ENCODE measurements around the gene EYA2.

Gene EYA2

DNA sequence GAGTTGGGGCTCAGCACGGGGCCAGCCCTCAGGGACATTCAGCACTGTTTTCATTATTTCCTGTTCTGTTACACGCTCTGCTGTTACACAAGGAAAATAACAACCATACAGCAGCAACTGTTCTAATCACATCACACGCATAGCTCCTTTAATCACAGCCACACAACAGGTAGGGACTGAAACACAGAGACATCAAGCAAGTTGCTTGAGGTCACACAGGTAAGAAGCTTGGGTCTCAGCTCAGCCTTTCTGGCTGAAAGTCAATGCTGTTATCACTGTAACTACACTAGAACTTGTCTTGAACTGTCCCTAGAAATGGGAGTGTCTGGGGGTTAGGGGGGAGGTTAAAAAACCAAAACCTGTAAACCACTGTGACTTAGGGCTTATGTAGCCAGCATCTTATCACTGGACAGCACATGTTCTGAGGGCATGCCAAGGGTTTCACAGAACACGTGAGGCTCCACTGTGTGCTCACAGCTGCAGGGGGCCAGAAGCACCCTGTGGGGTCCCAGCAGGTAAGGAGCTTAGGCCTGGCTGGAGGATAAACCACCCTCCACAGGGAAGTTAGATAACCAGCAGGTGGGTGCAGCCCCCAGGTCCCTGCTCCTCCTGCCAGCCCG, 146.0 kb downstream of the EYA2 start:
- DNase-seq = no peak

DNA sequence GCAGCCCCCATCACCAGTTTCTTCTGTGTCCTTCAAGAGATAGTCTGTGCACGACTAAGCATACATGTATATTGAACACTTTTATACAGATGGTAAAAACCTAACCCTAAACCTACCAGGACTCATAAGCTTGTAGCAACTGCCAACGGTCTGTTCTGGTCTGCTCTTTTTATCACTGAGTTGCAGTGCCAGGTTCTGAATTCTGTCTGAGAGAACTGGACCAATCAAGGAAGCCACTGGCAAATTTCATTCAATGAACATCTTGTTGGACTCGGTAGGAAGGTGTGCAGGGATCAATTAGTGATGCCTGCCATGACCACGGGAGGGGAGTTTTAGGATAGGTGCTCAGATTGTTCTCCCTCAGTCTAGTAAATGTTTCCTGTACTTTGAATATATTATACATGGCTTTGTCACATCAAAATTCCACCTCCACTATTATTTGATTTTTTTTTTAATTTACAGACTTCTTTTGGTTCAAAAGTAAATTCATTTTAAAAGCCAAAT, 146.8 kb downstream of the EYA2 start:
- no peak for DNase-seq

DNA sequence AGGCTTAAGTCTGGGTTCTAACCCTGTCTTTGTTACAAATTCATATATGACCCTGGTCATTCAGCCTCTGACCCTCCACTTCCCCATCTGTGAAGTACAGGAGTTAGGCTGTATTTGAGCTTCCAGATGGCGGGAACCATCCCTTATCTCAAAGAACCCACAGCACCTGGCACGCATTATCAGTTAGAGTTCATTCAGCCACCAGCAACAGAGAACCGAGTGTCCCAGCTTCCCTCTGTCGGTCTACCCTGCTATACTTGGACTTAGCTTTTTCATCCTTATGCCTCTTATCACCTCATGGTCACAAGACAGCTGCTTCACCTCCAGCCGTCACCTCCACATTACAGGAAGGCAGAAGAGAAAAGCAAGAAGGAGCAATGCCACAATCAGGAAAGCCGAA, 147.8 kb downstream of the EYA2 start:
- DNase-seq = no peak

DNA sequence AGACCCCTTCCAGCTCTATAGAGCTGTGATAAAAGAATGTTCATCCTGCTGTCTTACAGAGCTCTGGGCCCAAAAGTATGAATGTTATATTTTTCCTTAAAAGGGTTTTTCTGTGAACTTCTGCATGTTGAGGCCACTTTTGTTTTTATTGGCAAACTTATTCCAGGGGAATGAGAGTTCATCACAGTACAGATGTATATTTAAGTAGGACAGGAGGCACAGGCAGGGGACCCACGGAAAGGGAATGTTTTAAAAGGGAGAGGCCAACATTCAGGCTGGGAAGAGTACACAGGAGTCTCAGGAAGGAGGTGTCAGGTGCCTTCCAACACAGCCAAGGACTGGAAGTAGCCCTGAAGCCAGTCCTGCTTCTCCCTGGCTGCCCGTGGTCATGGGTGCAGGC, 148.4 kb downstream of the EYA2 start:
- DNase-seq = no peak

DNA sequence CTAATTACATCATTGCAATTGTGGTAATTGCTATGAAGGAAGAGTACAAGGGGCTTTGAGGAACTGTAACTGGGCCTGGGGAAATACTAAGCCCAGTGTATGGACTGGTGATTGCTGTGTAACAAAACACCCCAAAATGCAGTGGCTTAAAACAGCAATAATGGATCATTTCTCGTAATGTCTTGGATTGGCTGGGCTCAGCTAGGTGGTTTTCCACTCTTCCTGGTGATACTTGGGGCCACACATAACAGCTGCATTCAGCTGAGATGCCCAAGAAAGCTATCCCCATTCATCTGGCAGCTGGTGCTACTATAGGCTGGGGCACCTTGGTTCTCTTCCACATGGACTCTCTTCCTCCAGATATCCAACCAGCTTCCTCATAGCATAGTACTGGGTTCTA, 150.3 kb downstream of the EYA2 start:
- DNase-seq = no peak

DNA sequence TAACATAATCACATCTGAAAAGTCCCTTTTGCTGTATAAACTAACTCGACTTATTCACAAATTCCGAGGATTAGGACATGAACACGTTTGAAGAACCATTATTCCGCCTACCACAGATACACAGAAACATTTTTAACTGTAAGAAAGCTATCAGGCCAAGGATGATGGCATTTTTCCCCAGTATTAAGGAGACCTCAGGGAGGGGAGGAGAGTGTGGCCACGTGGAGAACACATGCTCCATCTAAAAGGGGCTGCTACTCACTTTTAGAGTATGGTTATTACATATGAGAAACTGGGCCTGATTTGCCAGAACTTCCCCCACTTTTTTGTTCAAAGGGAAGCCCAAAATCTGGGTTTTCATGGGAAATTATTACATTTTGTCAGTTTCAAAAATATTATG, 153.4 kb downstream of the EYA2 start:
- no peak for DNase-seq

DNA sequence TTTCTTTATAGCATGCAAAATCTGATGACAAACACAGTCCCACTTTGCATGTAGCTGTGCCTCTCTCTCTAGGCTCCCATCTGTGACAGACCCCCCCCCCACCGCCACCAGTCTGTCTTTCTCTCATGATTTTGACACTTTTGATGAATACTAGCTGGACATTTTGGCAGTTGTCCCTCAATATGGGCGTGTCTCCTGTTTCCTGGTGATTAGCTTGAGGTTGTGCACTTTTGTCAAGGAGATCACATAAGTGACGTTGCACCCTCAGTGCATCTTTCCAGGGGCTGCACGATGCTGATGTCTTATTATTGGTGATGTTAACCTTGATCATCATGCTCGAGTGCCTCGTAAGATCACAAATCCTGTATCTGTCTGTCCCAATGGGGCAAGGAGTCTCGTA, 155.1 kb downstream of the EYA2 start:
- no peak for DNase-seq

DNA sequence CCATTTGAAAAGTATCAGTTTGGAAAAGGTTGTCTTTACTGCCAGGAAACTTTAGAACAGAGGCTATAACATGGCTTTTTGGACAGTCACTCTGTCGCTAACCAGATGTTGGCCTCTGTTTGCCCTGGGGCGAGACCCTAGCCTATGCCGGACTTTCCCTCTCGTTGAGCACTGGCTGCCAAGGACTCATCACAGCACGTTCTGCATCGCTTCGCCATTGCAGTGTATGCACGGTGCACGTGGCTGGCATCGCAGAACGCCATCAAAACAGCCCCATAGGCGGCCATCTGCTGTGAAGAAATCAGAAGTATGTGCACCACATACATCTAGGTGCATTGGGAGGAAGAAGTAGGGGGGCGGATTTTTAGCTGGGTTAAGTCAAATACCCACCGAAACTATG, 156.4 kb downstream of the EYA2 start:
- DNase-seq = no peak

DNA sequence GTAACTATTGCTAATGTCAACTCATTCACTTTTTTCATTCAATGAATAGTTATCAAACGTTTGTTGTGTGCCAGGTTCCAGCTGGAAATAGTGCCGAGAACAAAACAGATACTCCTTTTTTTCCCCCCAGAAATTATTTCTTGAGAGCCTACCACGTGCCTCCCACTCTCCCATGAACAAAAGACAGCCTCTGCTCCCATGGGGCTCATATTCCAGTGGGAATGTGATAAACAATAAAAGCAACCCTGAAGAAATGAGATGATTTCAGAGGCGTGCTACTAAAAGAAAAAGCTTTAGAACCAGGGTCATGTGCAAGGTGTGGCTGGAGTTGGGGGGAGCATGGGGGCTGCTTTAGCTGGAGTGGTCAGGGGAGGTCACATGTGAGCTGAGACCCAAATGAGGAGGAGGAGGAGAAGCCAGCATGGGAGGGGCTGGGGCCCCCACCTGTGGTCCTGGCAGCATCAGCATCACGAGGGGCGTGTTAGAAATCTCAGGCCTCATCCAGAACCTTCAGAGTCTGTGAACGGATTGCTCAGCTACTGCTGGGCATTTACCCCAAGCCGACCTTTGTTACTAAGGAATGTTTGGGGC, 157.4 kb downstream of the EYA2 start:
- no peak for DNase-seq

DNA sequence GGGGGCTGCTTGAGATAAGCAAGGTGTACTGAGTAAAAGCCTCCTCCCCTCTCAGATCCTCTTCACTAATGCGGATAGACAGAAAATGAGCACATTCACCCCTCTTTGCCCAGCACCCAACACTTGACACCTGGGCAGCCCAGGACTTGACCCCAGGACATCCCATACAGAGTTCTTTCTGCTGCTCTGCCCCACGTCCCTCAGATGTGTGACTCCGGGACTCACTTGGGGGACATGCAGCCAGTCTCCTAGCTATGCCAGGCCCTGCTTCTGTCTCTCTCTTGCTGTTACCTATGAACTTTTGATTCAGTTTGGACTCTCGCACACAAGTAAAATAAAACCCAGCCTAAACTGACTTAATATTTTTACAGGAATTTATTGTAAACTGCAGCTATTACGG, 159.9 kb downstream of the EYA2 start:
- no peak for DNase-seq

DNA sequence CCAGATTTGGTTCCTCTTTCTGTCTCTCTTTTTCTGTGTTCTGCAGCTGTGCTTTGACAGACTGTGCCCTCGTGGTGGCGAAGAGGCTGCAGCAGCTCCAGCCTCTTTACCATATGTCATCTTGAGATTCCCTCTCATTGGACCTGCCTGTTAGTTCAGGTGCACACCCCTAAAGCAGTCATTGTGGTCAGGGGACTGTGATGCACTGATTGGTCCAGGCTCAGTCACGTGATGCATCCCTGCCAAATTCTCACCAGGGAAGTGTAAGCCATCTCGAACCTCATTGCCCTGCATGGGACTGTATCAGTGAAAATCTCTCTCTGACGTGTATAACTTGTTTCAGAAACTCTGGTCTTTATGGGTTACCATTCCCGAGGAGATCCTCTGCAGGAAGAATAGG, 160.3 kb downstream of the EYA2 start:
- DNase-seq = no peak

DNA sequence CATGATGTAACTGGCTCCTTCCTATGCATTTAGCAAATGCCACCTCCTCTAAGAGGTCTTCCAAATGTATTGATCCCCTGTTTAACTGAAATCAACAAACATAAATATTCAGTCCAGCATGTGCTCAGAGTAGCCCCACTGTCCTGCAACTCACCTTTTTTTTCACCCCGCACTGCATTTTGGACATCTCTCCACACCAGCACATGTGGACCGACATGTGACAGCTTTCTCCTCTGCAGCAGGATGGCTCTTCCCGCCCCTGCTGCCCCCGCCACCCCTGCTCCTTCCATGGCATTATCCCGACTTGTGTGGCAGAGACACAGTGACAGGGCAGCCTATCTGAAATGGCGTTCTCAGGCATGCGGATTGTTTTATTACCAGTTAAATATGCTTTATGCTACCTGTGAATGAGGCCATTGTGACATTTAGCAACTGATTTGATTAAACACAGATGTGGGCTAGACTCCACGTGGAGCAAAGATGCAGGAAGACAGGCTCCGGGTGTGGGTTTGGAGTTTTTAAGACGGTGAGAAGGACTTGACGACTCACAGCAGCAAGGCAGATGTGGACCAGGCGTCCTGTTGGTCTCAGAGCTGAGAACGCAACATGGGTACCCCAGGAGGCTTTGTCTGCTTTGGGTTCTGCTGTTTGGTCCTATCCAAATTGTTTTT, 161.2 kb downstream of the EYA2 start:
- DNase-seq = no peak

DNA sequence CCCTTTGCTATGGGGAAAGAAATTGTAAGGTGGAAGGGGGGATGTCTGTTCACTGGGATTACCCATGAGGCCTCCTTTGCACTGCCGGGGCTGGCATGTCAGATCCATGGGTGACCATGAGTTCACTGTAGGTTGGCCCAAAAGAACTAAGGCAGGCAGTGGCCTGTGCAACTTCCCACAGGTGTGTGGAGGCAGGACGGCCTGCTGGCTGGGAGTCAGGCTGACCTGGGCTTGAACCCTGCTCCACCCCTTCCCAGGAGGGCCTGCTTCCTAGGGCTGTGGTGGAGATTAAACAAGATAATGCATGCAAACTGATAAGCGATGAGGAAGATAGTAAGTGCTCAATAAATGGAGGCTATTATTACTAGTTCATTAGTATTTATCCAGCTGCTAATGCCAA, 163.0 kb downstream of the EYA2 start:
- no peak for DNase-seq

DNA sequence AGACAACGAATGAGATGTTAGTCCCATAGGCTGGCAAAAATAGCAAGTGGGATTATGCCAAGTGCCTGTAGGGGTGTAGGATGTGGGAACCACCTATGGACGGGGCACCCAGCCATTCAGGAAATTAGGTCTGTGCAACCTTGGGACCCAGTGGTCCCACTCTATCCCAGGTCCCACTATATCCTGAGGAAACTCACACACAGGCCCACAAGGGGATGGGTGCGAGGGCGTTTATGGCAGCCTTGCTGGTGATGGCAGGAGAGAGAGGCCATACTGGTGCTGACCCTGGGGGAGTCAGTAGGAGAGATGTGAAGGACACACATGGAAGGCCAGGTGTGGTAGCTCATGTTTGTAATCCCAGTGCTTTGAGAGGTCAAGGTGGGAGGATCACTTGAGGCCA, 163.6 kb downstream of the EYA2 start:
- no peak for DNase-seq

DNA sequence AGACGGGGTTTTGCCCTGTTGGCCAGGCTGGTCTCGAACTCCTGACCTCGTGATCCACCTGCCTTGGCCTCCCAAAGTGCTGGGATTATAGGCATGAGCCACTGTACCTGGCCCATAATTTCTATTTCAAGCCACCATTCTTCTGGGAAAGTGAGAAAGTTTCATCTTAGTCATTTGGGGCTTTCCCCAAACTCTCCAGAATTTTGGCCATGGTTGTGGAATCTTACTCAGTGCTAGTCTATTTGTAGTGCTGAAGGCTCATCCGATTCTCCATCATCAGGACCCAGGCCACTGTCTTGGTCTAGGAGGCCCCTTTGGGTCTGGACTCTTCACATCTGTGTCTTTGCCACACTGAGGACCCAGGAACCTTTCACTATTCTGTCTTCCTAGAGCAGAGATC, 164.9 kb downstream of the EYA2 start:
- DNase-seq = no peak

DNA sequence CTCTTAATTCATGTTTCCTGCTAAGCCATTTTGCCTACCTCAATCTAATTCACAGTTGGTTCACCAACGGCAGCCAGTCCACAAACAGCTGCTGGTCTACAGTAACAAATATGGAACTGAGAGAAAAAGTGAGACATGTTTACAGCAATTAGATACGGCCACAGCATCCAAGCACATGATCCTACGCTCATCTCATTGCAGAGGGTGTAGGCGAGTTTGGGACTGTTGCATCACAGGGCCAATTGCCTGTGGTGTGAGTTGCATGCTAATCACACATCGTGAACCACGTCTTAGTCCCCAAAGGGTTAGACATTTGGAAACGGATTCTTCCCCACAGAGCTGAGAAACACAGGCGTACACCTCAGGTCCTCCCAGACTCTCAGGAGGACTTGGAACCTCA, 166.9 kb downstream of the EYA2 start:
- no peak for DNase-seq

DNA sequence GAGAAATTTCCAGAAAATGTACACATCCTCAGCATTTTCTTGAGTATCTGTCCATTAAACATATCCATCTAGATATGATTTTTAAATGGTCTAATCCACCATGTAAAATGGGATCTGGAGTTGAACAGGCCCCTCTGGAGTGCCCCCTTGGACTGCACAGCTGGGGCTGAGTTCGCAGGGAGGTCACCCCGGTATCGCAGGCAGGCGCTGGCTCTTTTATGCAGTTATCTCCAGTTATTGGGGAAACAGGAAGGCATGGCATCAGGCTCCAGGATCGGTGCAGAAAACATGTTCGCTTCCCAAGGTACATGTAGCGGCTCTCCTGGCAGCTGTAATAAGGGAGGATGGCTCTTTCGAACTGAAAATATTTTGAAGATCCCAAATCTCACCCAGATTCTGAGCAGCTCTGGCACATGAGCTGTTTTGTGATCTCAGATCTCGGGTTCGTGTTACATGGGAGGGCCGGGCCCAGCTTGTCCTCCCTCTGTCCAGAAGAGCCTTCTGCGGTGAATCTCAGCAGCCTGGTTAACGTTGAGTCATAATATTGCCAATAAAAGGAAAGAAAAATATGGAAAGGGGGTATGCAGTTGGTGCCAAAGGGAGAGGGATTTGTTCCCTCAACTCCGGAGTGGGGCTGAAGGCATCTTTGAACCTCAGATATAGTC, 167.7 kb downstream of the EYA2 start:
- no peak for DNase-seq

DNA sequence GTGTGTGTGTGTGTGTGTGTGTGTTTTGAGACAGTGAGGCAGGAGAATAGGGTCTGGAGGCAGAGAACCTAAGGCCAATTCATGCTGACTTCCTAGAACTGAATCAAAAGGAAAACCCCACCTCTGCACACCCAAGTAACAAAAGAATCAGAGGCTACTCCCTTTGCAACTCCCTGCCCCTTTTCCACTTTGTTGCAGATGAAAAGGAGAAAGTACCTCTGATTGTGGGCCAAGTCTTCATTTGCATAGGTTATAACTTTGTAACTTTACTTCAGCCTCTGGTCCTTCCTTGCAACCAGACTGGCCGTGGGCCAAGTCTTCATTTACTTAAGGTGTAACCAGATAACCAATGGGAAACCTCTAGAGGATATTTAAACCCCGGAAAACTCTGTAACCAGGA, 168.8 kb downstream of the EYA2 start:
- DNase-seq = no peak

DNA sequence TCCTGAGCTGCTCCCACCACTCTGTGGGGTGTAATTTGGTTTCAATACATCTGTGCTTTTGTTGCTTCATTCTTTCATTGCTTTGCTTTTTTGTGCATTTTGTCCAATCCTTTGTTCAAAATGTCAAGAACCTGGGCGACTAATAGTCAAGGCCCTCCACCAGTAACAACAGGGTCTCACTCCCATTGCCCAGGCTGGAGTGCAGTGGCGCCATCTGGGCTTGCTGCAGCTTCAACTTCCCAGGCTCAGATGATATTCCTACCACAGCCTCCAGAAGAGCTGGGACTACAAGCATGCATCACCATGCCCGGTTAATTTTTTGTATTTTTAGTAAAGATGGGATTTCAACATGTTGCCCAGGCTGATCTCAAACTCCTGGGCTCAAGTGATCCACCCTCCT, 169.2 kb downstream of the EYA2 start:
- DNase-seq = no peak

DNA sequence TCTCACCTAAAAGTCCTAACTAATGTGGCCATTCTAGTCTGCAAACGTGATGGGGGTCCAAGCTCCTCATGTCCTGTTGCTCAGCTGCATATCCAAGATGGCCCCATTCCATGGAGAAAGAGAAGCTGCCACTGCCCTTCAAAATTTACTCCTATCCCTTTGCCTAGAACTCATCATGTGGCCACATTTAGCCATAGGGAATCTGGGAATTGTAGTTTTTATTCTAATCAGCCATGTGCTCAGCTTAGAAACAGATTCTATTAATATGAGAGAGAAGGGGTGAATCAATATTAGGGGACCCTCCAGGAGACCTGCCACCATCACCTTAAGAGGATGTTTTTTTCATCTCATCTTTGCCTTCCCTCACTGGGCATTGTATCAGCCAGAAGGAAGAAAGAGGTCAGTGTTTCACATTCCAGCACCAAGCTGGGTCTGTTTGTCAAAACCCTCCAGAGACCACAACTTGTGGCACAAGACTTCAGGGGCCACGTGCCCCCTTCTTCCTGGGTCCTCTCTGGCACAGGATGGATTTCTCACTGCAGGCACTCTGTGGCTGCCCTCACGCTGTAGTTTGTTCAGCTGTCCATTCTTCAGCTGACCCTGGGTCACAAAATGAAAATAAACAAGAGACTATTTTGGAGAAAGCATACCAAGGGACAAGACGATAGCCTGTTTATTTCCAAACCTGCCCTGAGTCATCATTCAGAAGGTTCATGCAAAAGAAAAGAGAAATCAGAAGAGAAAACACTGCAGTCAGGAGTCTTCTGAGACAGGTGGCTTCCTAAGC, 172.0 kb downstream of the EYA2 start:
- DNase-seq = no peak

DNA sequence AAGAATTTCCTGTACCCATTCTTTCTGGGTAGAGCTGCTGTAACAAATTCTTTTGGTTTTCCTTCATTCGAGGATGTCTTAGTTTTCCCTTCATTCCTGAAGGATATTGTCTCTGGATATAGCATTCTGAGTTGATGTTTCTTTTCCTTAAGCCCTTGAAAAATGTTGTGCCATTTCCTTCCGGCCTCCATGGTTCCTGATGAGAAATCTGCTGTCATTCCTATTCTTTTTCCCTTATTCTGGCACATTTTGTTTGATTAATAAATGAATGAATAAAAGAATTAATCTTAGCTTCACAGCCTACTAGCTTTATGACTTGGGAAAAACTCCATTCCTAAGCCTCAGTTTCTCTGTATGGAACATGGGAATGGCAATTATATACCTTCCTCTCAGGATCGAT, 173.1 kb downstream of the EYA2 start:
- peak; percentile 8 for DNase-seq

DNA sequence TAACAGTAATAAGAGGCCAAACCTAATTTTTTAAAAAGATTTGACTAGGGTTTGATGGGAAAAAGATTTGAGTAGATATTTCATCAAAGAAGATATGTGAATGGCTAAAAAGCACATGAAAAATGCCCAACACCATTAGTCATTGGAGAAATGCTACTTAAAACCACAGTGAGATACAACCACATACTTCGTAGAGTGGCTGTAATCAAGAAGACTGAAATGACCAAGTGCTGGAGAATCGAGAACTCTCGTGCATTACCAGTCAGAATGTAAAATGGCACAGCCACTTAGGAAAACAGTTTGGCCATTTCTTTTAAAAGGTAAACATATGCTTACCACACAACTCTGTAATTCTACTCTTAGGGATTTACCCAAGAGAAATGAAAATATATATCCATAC, 175.5 kb downstream of the EYA2 start:
- no peak for DNase-seq

DNA sequence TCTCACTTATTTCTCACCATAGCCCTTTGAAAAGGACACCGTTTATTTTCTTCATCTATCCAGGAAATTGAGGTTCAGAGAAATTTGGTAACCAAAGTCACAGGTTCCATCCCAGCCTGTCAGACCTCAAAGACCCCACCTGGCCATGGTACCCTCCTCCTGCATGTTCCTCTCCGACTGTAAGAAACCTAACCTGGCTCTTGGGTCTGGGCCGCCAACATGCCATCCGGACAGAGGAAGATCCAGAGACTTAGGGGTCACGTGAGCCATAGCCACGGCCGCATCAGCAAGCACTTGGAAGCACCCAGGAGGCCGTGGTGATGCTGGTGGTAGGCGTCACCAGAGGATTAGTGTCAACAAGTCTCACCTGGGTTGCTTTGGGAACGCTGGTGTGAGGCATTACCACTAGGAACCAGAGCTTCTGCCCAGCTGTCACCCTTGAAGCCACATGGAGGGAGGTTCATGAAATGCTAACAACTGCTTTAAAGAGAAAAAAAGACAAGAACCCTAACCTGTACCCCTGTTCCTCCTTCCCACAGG, 177.1 kb downstream of the EYA2 start:
- no peak for DNase-seq
